Activated naive CD4-positive, alpha-beta T cell treated with anti-CD3 and anti-CD28 coated beads, Interleukin-2, amount 10 ng/mL, durations not matched to agents 7 days and 5 days (primary cell): ENCODE measurements around the gene LRRC49.
"Not testable (repeated sequence)": the region's sequence is repeated elsewhere in the genome, so short reads cannot be mapped to it uniquely, and the experiment has no call there.

Experiments
- CTCF ChIA-PET: fragments of 350-600 bp; sonication (Branson Sonifier 250); formaldehyde crosslinking; loops from one replicate; lab custom pipeline; 2021; ENCODE audit warnings: antibody characterized with exemption; lab: Charles Lee
- DNase-seq: peaks from one replicate; pipeline ENCODE4 v3.0.0-alpha.2; 2020
- H3K27ac Mint-ChIP-seq: one replicate; pipeline ENCODE4 v1.8.0; 2021; ENCODE audit warnings: mild to moderate bottlenecking, moderate library complexity, mixed read lengths
- H3K27me3 Mint-ChIP-seq: one replicate; pipeline ENCODE4 v1.8.0; 2021; ENCODE audit warnings: mild to moderate bottlenecking, mixed read lengths
- H3K36me3 Mint-ChIP-seq: one replicate; pipeline ENCODE4 v1.8.0; 2021; ENCODE audit warnings: mixed read lengths
- H3K4me1 Mint-ChIP-seq: one replicate; pipeline ENCODE4 v1.8.0; 2021; ENCODE audit warnings: mixed read lengths
- H3K4me3 Mint-ChIP-seq: one replicate; pipeline ENCODE4 v1.8.0; 2021; ENCODE audit warnings: mild to moderate bottlenecking, moderate library complexity, mixed read lengths
- H3K9me3 Mint-ChIP-seq: one replicate; pipeline ENCODE4 v1.8.0; 2021; ENCODE audit warnings: mixed read lengths

Gene LRRC49

GRCh38 chr15:70926914-70927313, 34.3 kb downstream of the LRRC49 start:
- H3K4me1 Mint-ChIP-seq, H3K27ac Mint-ChIP-seq, H3K4me3 Mint-ChIP-seq, H3K9me3 Mint-ChIP-seq, H3K27me3 Mint-ChIP-seq, CTCF ChIA-PET, DNase-seq, H3K36me3 Mint-ChIP-seq: not testable (repeated sequence)

GRCh38 chr15:70931821-70932220, 39.2 kb downstream of the LRRC49 start:
- peaks cover 12% of the 10 kb centered on the region for H3K27me3 Mint-ChIP-seq
- DNase-seq: no peak

GRCh38 chr15:70932397-70932796, 39.8 kb downstream of the LRRC49 start:
- Mint-ChIP-seq H3K27me3 (peaks cover 12% of the 10 kb centered on the region), H3K36me3 (no peaks in the 10 kb centered on the region), H3K27ac (no peak overlapping the region), H3K4me1 (no peaks in the 10 kb centered on the region), H3K4me3 (no peak overlapping the region), H3K9me3 (no peaks in the 10 kb centered on the region)
- no peak for DNase-seq
- CTCF ChIA-PET: no interaction called here

More at GRCh38 chr15:70931821-70932220, 39.2 kb downstream of the LRRC49 start:
- H3K36me3 Mint-ChIP-seq: no peaks in the 10 kb centered on the region
- H3K27ac Mint-ChIP-seq: no peak overlapping the region
- H3K4me3 Mint-ChIP-seq: no peak overlapping the region
- CTCF ChIA-PET: no interaction called here
- H3K9me3 Mint-ChIP-seq: no peaks in the 10 kb centered on the region
- H3K4me1 Mint-ChIP-seq: no peaks in the 10 kb centered on the region

- no peak for DNase-seq
- CTCF ChIA-PET: no interaction called here
- H3K27ac Mint-ChIP-seq: no peak overlapping the region
- peaks cover 12% of the 10 kb centered on the region for H3K27me3 Mint-ChIP-seq
- no peak overlapping the region for H3K4me3 Mint-ChIP-seq
- H3K9me3 Mint-ChIP-seq: no peaks in the 10 kb centered on the region
- no peaks in the 10 kb centered on the region for H3K36me3 Mint-ChIP-seq
- no peaks in the 10 kb centered on the region for H3K4me1 Mint-ChIP-seq
Observed at GRCh38 chr15:70933411-70933810, 40.8 kb downstream of the LRRC49 start.

- H3K27me3 Mint-ChIP-seq: peaks cover 8% of the 10 kb centered on the region
- no peaks in the 10 kb centered on the region for H3K36me3 Mint-ChIP-seq
- H3K4me3 Mint-ChIP-seq: no peak overlapping the region
- H3K4me1 Mint-ChIP-seq: no peaks in the 10 kb centered on the region
- no peak overlapping the region for H3K27ac Mint-ChIP-seq
- CTCF ChIA-PET: interaction anchor here (1.3 kb wide), 1 partner anchor 61 kb away, joined by 3 read pairs; no protein-coding TSS in a partner anchor
- no peak for DNase-seq
- H3K9me3 Mint-ChIP-seq: no peaks in the 10 kb centered on the region
Observed at GRCh38 chr15:70935631-70936030, 43.0 kb downstream of the LRRC49 start.

- CTCF ChIA-PET: interaction anchor here (1.3 kb wide), 1 partner anchor 62 kb away, joined by 3 read pairs; no protein-coding TSS in a partner anchor
- H3K4me1 Mint-ChIP-seq: no peaks in the 10 kb centered on the region
Observed at GRCh38 chr15:70936326-70936725, 43.7 kb downstream of the LRRC49 start.

GRCh38 chr15:70943285-70943684, 50.7 kb downstream of the LRRC49 start:
- CTCF ChIA-PET, H3K9me3 Mint-ChIP-seq, DNase-seq, H3K27ac Mint-ChIP-seq, H3K4me3 Mint-ChIP-seq, H3K4me1 Mint-ChIP-seq, H3K27me3 Mint-ChIP-seq, H3K36me3 Mint-ChIP-seq: not testable (repeated sequence)

More at GRCh38 chr15:70936326-70936725, 43.7 kb downstream of the LRRC49 start:
- Mint-ChIP-seq H3K27me3 (peaks cover 8% of the 10 kb centered on the region), H3K36me3 (no peaks in the 10 kb centered on the region), H3K27ac (no peak overlapping the region), H3K9me3 (no peaks in the 10 kb centered on the region), H3K4me3 (no peak overlapping the region)
- no peak for DNase-seq

- Mint-ChIP-seq H3K9me3 (no peaks in the 10 kb centered on the region), H3K4me1 (no peaks in the 10 kb centered on the region), H3K27ac (no peak overlapping the region), H3K27me3 (no peaks in the 10 kb centered on the region), H3K4me3 (no peak overlapping the region), H3K36me3 (no peaks in the 10 kb centered on the region)
- no peak for DNase-seq
- CTCF ChIA-PET: no interaction called here
Observed at GRCh38 chr15:70947351-70948335, 55.0 kb downstream of the LRRC49 start.

GRCh38 chr15:70950953-70951352, 58.3 kb downstream of the LRRC49 start:
- Mint-ChIP-seq H3K9me3 (no peaks in the 10 kb centered on the region), H3K4me3 (no peak overlapping the region), H3K27ac (no peak overlapping the region), H3K27me3 (no peaks in the 10 kb centered on the region), H3K4me1 (no peaks in the 10 kb centered on the region), H3K36me3 (no peaks in the 10 kb centered on the region)
- CTCF ChIA-PET: no interaction called here
- DNase-seq: no peak

- Mint-ChIP-seq H3K36me3 (no peaks in the 10 kb centered on the region), H3K27me3 (peaks cover 4% of the 10 kb centered on the region), H3K9me3 (no peaks in the 10 kb centered on the region), H3K27ac (no peak overlapping the region), H3K4me3 (no peak overlapping the region), H3K4me1 (no peaks in the 10 kb centered on the region)
- CTCF ChIA-PET: interaction anchor here (0.6 kb wide), 1 partner anchor 146 kb away, joined by 4 read pairs; no protein-coding TSS in a partner anchor
- DNase-seq: no peak
Observed at GRCh38 chr15:70954171-70954570, 61.5 kb downstream of the LRRC49 start.

GRCh38 chr15:70954733-70955132, 62.1 kb downstream of the LRRC49 start:
- peaks cover 4% of the 10 kb centered on the region for H3K27me3 Mint-ChIP-seq
- H3K4me3 Mint-ChIP-seq: no peak overlapping the region
- no peak overlapping the region for H3K27ac Mint-ChIP-seq
- no peaks in the 10 kb centered on the region for H3K36me3 Mint-ChIP-seq
- no peaks in the 10 kb centered on the region for H3K4me1 Mint-ChIP-seq
- CTCF ChIA-PET: no interaction called here
- no peak for DNase-seq
- no peaks in the 10 kb centered on the region for H3K9me3 Mint-ChIP-seq

GRCh38 chr15:70955151-70955550, 62.5 kb downstream of the LRRC49 start:
- Mint-ChIP-seq H3K27ac (no peak overlapping the region), H3K9me3 (no peaks in the 10 kb centered on the region), H3K4me3 (no peak overlapping the region), H3K4me1 (no peaks in the 10 kb centered on the region), H3K36me3 (no peaks in the 10 kb centered on the region), H3K27me3 (peaks cover 4% of the 10 kb centered on the region)
- CTCF ChIA-PET: no interaction called here
- DNase-seq: no peak

GRCh38 chr15:70956201-70956995, 63.8 kb downstream of the LRRC49 start:
- no peak for DNase-seq
- H3K4me1 Mint-ChIP-seq: no peaks in the 10 kb centered on the region
- no peak overlapping the region for H3K4me3 Mint-ChIP-seq
- H3K9me3 Mint-ChIP-seq: no peaks in the 10 kb centered on the region
- peaks cover 4% of the 10 kb centered on the region for H3K27me3 Mint-ChIP-seq
- H3K27ac Mint-ChIP-seq: no peak overlapping the region
- no peaks in the 10 kb centered on the region for H3K36me3 Mint-ChIP-seq
- CTCF ChIA-PET: no interaction called here

GRCh38 chr15:70962084-70962483, 69.5 kb downstream of the LRRC49 start:
- no peak for DNase-seq
- no peak overlapping the region for H3K27ac Mint-ChIP-seq
- H3K27me3 Mint-ChIP-seq: no peaks in the 10 kb centered on the region

More at GRCh38 chr15:70962084-70962483, 69.5 kb downstream of the LRRC49 start:
- H3K9me3 Mint-ChIP-seq: no peaks in the 10 kb centered on the region
- H3K4me1 Mint-ChIP-seq: no peaks in the 10 kb centered on the region
- no peak overlapping the region for H3K4me3 Mint-ChIP-seq
- no peaks in the 10 kb centered on the region for H3K36me3 Mint-ChIP-seq
- CTCF ChIA-PET: no interaction called here
